ENCODE measurements around the gene PLA2G3. TPM values are rescaled to one million over a fixed set of nuclear protein-coding genes. Genes with fewer than 3 reads are reported as not detected.

Gene PLA2G3
- total RNA-seq, 1 experiment from 2014 or later = not detected

DNA sequence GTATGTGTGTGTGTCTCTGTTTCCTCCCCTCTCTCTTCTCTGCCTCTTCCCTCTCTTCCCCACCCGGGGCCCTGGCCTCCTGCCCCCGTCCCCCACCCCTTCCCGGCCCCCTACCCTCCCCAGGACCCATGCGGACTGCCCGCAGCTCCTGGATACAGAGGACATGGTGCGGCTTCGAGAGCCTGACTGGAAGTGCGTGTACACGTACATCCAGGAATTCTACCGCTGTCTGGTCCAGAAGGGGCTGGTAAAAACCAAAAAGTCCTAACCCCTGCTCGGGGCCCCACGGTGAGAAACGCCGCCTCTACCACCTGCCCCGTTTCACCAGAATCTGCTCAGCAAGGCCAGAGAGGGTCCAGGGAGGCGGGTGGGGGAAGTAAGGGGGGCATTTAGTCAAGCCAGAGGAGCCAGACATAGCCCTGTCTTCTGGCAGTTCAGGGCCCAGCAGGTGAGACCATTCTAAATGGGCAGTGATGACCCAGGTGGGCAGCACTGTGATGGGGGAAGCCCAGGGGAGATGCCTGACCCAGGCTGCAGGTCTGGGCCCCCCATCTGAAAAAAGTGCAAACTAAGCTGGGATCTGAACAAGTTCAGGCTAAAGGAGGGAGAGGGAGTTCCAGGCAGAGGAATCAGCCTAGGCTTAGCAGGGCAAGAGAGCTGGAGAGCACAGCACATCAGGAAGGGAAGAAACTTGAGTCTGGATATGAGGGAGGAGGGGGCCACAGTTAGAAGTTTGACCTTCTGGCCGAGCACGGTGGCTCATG, 39.4 kb downstream of the PLA2G3 start:
- Mint-ChIP-seq H3K4me3 (ENCODE audit: unreplicated experiment) (no peak overlapping the region), H3K27me3 (ENCODE audit: insufficient read depth, unreplicated experiment) (no peaks in the 10 kb centered on the region), H3K36me3 (ENCODE audit: insufficient read depth, unreplicated experiment) (peaks cover 13% of the 10 kb centered on the region), H3K27ac (ENCODE audit: unreplicated experiment) (no peak overlapping the region), H3K9me3 (ENCODE audit: unreplicated experiment) (no peaks in the 10 kb centered on the region), H3K4me1 (ENCODE audit: low read depth, unreplicated experiment) (no peaks in the 10 kb centered on the region)
- H3K36me3 ChIP-seq (ENCODE audit: control insufficient read depth, insufficient read depth, low read length) = no peaks in the 10 kb centered on the region; the same call in 1 of the 2 replicates
- TF ChIP-seq, protein P1, sequence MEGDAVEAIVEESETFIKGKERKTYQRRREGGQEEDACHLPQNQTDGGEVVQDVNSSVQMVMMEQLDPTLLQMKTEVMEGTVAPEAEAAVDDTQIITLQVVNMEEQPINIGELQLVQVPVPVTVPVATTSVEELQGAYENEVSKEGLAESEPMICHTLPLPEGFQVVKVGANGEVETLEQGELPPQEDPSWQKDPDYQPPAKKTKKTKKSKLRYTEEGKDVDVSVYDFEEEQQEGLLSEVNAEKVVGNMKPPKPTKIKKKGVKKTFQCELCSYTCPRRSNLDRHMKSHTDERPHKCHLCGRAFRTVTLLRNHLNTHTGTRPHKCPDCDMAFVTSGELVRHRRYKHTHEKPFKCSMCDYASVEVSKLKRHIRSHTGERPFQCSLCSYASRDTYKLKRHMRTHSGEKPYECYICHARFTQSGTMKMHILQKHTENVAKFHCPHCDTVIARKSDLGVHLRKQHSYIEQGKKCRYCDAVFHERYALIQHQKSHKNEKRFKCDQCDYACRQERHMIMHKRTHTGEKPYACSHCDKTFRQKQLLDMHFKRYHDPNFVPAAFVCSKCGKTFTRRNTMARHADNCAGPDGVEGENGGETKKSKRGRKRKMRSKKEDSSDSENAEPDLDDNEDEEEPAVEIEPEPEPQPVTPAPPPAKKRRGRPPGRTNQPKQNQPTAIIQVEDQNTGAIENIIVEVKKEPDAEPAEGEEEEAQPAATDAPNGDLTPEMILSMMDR (IDR thresholded peaks at IDR 0.05; ENCODE audit: insufficient read depth in 1 of 2, low read depth in 1 of 2, low read length in 1 of 2, severe bottlenecking in 1 of 2, unreplicated experiment in 1 of 2) = no peak
- ChIA-PET CTCF (no interaction called here), POLR2A (no interaction called here)
- no peaks in the 10 kb centered on the region for H3K9me3 ChIP-seq
- no peak overlapping the region for H3K4me3 ChIP-seq (ENCODE audit: low read depth, low read length)
- intact Hi-C loops (cut with micrococcal nuclease; ENCODE audit: unreplicated experiment) = no loop called here
- no TSS peak for BruUV-seq (replicated peaks)
- H3K27me3 ChIP-seq (replicated peaks; ENCODE audit: control insufficient read depth, insufficient read depth, low read length) = no peaks in the 10 kb centered on the region
- no peaks in the 10 kb centered on the region for H3K4me1 ChIP-seq
- DNase-seq = no peak

DNA sequence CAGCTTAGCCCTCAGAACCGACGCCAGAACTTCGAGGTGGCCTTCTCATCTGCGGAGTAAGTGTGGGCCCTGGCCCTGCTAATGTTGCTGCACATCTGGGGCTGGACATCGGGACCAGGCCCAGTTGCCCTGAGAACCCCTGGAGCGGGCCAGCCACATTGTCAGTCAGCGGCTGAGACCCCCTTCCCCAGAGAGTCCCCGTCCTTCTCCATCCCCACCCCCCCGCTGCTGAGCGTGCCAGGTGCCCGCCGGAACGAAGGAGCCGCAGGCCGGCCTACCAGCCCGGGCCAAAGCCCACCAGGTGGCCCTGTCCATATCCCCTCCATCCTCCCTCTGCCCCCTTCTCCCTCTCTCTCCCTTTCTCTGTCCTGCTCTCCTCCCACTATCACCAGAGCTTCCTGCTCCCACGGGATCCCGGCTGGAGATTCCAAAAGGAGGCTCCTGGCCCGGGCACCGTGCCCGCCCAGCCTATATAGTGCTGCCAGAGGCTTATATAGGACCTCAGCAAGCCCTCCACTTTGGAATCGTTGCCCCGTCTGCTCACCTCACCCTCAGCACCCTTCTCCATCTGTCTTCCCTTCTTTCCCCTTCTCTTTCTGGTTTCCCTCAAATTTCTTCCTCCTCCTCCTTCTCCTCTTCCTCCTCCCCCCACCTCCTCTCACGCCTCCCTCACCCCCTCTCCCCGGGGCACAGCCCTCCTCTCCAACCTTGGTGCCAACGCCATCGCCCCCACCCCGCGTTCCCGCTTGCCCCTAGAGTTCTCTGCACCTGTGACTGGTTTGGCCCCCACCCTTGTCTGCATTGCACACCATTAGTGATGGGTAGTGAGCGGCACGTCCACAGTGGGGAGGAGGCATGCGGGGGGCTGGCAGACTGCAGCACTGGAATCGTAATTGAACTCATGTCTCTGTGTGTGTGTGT, 40.2 kb downstream of the PLA2G3 start:
- BruUV-seq (replicated peaks) = no TSS peak
- H3K9me3 Mint-ChIP-seq (ENCODE audit: unreplicated experiment) = no peaks in the 10 kb centered on the region
- no peak overlapping the region for H3K4me3 Mint-ChIP-seq (ENCODE audit: unreplicated experiment)
- no peaks in the 10 kb centered on the region for H3K27me3 Mint-ChIP-seq (ENCODE audit: insufficient read depth, unreplicated experiment)
- no peak overlapping the region for H3K27ac Mint-ChIP-seq (ENCODE audit: unreplicated experiment)
- no peaks in the 10 kb centered on the region for H3K27me3 ChIP-seq (replicated peaks; ENCODE audit: control insufficient read depth, insufficient read depth, low read length)
- H3K4me3 ChIP-seq (ENCODE audit: low read depth, low read length) = no peak overlapping the region
- TF ChIP-seq, protein P1 (IDR thresholded peaks at IDR 0.05; ENCODE audit: insufficient read depth in 1 of 2, low read depth in 1 of 2, low read length in 1 of 2, severe bottlenecking in 1 of 2, unreplicated experiment in 1 of 2) = no peak
- intact Hi-C loops (cut with micrococcal nuclease; ENCODE audit: unreplicated experiment) = no loop called here
- H3K4me1 Mint-ChIP-seq (ENCODE audit: low read depth, unreplicated experiment) = no peaks in the 10 kb centered on the region
- ChIA-PET POLR2A (no interaction called here), CTCF (no interaction called here)
- no peak for DNase-seq
- H3K9me3 ChIP-seq = no peaks in the 10 kb centered on the region
- H3K36me3 ChIP-seq (ENCODE audit: control insufficient read depth, insufficient read depth, low read length) = no peaks in the 10 kb centered on the region; the same call in none of the 2 replicates
- H3K4me1 ChIP-seq = no peaks in the 10 kb centered on the region
- peaks cover 13% of the 10 kb centered on the region for H3K36me3 Mint-ChIP-seq (ENCODE audit: insufficient read depth, unreplicated experiment)

DNA sequence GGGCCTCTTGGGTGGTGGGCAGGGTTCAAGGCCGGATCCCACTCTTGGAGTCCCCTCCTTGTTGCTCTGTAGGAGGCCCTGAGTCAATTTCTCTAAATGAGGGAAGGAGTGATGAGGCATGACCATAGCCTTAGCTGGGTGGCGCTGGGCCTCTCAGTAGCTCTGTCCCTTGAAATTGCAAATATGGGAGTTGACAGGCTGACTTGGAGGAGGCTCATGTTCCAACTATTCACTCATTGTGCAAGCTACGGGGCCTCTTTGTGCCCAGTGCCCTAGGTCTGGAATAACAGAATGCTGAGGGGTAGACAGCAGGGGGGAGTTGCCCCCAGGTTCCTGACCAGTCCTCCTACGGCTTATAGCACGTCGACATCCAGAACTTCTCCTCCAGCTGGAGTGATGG, 40.9 kb downstream of the PLA2G3 start:
- Mint-ChIP-seq H3K36me3 (ENCODE audit: insufficient read depth, unreplicated experiment) (peaks cover 13% of the 10 kb centered on the region), H3K27me3 (ENCODE audit: insufficient read depth, unreplicated experiment) (no peaks in the 10 kb centered on the region), H3K9me3 (ENCODE audit: unreplicated experiment) (no peaks in the 10 kb centered on the region), H3K4me3 (ENCODE audit: unreplicated experiment) (no peak overlapping the region), H3K4me1 (ENCODE audit: low read depth, unreplicated experiment) (no peaks in the 10 kb centered on the region), H3K27ac (ENCODE audit: unreplicated experiment) (no peak overlapping the region)
- no TSS peak for BruUV-seq (replicated peaks)
- DNase-seq = no peak
- ChIA-PET CTCF (interaction anchor here (0.7 kb wide), 1 partner anchor 131 kb away, joined by 3 read pairs; no protein-coding TSS in a partner anchor), POLR2A (no interaction called here)
- no peak overlapping the region for H3K4me3 ChIP-seq (ENCODE audit: low read depth, low read length)
- H3K27me3 ChIP-seq (replicated peaks; ENCODE audit: control insufficient read depth, insufficient read depth, low read length) = no peaks in the 10 kb centered on the region
- intact Hi-C loops (cut with micrococcal nuclease; ENCODE audit: unreplicated experiment) = no loop called here
- no peaks in the 10 kb centered on the region; the same call in none of the 2 replicates for H3K36me3 ChIP-seq (ENCODE audit: control insufficient read depth, insufficient read depth, low read length)
- TF ChIP-seq, protein P1 (IDR thresholded peaks at IDR 0.05; ENCODE audit: insufficient read depth in 1 of 2, low read depth in 1 of 2, low read length in 1 of 2, severe bottlenecking in 1 of 2, unreplicated experiment in 1 of 2) = no peak
- H3K9me3 ChIP-seq = no peaks in the 10 kb centered on the region
- no peaks in the 10 kb centered on the region for H3K4me1 ChIP-seq

Data from Caco-2 (cell line).